HG03457 (cell line): ENCODE data around the gene SEPTIN8.

Experiments
- ATAC-seq: cut with Tn5 transposase; IDR thresholded peaks from one replicate; pipeline ENCODE4 v1.9.1; 2021; ENCODE audit warnings: moderate number of reproducible peaks; ENCODE audit not compliant: unreplicated experiment

SEPTIN8 gene

GRCh38 chr5:132785365-132785764, 8.3 kb upstream of the SEPTIN8 start:
- no peak for ATAC-seq

- no peak for ATAC-seq
Observed at GRCh38 chr5:132782101-132782500, 5.1 kb upstream of the SEPTIN8 start.

- ATAC-seq = no peak
Observed at GRCh38 chr5:132781029-132781428, 4.0 kb upstream of the SEPTIN8 start.

GRCh38 chr5:132780577-132780976, 3.5 kb upstream of the SEPTIN8 start:
- ATAC-seq = no peak

GRCh38 chr5:132779961-132780360, 2.9 kb upstream of the SEPTIN8 start:
- ATAC-seq = no peak

- ATAC-seq = no peak
Observed at GRCh38 chr5:132778856-132779255, 1.8 kb upstream of the SEPTIN8 start.

- no peak for ATAC-seq
Observed at GRCh38 chr5:132778129-132778528, 1.1 kb upstream of the SEPTIN8 start.

GRCh38 chr5:132776938-132777208, 166 bp downstream of the SEPTIN8 start:
- ATAC-seq = no peak

- no peak for ATAC-seq
Observed at GRCh38 chr5:132776131-132776937, 705 bp downstream of the SEPTIN8 start.

GRCh38 chr5:132775476-132775961, 1.5 kb downstream of the SEPTIN8 start:
- no peak for ATAC-seq

- ATAC-seq = no peak
Observed at GRCh38 chr5:132774896-132775295, 2.1 kb downstream of the SEPTIN8 start.

- no peak for ATAC-seq
Observed at GRCh38 chr5:132774406-132774805, 2.6 kb downstream of the SEPTIN8 start.

- no peak for ATAC-seq
Observed at GRCh38 chr5:132773601-132774355, 3.3 kb downstream of the SEPTIN8 start.

- ATAC-seq = no peak
Observed at GRCh38 chr5:132773114-132773513, 3.9 kb downstream of the SEPTIN8 start.

- ATAC-seq = no peak
Observed at GRCh38 chr5:132772291-132773070, 4.6 kb downstream of the SEPTIN8 start.

GRCh38 chr5:132771503-132771998, 5.5 kb downstream of the SEPTIN8 start:
- ATAC-seq = no peak

GRCh38 chr5:132770476-132771159, 6.4 kb downstream of the SEPTIN8 start:
- no peak for ATAC-seq

GRCh38 chr5:132768485-132768868, 8.6 kb downstream of the SEPTIN8 start:
- no peak for ATAC-seq

- ATAC-seq = no peak
Observed at GRCh38 chr5:132767150-132767549, 9.9 kb downstream of the SEPTIN8 start.

GRCh38 chr5:132766806-132767055, 10.3 kb downstream of the SEPTIN8 start:
- ATAC-seq = no peak
